DOHH2 (cell line): ENCODE data around the gene ANGPT4.

Source experiments
- EZH2phosphoT487 ChIP-seq: fragments of 200-600 bp; sonication (generic); IDR thresholded peaks from 2 replicates; pipeline ENCODE4 v1.6.1; 2017; ENCODE audit warnings: borderline replicate concordance, mild to moderate bottlenecking, antibody characterized with exemption, low read length, moderate library complexity, mixed read lengths
- TF ChIP-seq, protein P1 (sequence below): fragments of 200-600 bp; sonication (generic); IDR thresholded peaks from one replicate; pipeline ENCODE4 v1.5.1; 2014; ENCODE audit warnings: antibody characterized with exemption, mild to moderate bottlenecking, low read depth, low read length; ENCODE audit not compliant: poor library complexity, severe bottlenecking

GRCh38 chr20:860891-861290 is 55.2 kb downstream of the ANGPT4 start:
- no peak for TF ChIP-seq EZH2phosphoT487
- TF ChIP-seq, protein P1, sequence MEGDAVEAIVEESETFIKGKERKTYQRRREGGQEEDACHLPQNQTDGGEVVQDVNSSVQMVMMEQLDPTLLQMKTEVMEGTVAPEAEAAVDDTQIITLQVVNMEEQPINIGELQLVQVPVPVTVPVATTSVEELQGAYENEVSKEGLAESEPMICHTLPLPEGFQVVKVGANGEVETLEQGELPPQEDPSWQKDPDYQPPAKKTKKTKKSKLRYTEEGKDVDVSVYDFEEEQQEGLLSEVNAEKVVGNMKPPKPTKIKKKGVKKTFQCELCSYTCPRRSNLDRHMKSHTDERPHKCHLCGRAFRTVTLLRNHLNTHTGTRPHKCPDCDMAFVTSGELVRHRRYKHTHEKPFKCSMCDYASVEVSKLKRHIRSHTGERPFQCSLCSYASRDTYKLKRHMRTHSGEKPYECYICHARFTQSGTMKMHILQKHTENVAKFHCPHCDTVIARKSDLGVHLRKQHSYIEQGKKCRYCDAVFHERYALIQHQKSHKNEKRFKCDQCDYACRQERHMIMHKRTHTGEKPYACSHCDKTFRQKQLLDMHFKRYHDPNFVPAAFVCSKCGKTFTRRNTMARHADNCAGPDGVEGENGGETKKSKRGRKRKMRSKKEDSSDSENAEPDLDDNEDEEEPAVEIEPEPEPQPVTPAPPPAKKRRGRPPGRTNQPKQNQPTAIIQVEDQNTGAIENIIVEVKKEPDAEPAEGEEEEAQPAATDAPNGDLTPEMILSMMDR = no peak
